Body of pancreas (tissue), 4 donors: ENCODE results near the gene LYSMD1. TPM values are rescaled to one million over a fixed set of nuclear protein-coding genes. Genes with fewer than 3 reads are reported as not detected.
A peak's percentile ranks its signal among the peaks of the same experiment; 100 is the strongest.

Experiments
- ATAC-seq: fragments of 150-250 bp; one replicate; pipeline ENCODE4 v1.9.1; 2016
- DNase-seq, 4 donors: peaks; one replicate each; pipeline ENCODE4 v3.0.0-alpha.2; 2019
- H3K27ac ChIP-seq, 4 donors: fragments of 200-600 bp; sonication (generic); 1 replicate in 3 of 4; 2 replicates in 1 of 4; pipeline versions ENCODE4 v1.5.1 to v1.6.1; 2016 to 2019; ENCODE audit warnings: mild to moderate bottlenecking in 1 of 4, mixed read lengths in 1 of 4, moderate library complexity in 1 of 4
- H3K27me3 ChIP-seq, 2 donors: fragments of 200-600 bp; sonication (generic); one replicate each; pipeline ENCODE4 v1.6.0; 2016; ENCODE audit warnings: mild to moderate bottlenecking in 1 of 2
- H3K36me3 ChIP-seq, 2 donors: fragments of 200-600 bp; sonication (generic); replicated peaks in 1 of 2; 2 replicates each; pipeline ENCODE4 v1.5.1; 2016; ENCODE audit warnings: low read depth in 2 of 2; ENCODE audit not compliant: insufficient read depth in 1 of 2
- H3K4me1 ChIP-seq: fragments of 200-600 bp; sonication (generic); one replicate; pipeline ENCODE4 v1.6.0; 2016
- H3K4me3 ChIP-seq, 2 donors: fragments of 200-600 bp; sonication (generic); 1 replicate in 1 of 2; 2 replicates in 1 of 2; pipeline ENCODE4 v1.5.1; 2016 to 2019
- H3K9me3 ChIP-seq, 3 donors: fragments of 200-600 bp; sonication (generic); 1 replicate in 2 of 3; 2 replicates in 1 of 3; pipeline ENCODE4 v1.5.1; 2016
- POLR2A ChIP-seq, 3 donors: fragments of 450-650 bp; IDR thresholded peaks; one replicate each; pipeline ENCODE4 v1.6.1; 2016; ENCODE audit warnings: antibody characterized with exemption in 3 of 3, mild to moderate bottlenecking in 2 of 3
- WGBS, 2 donors: methylation state at CpG; one replicate each; pipeline ENCODE4 v1.1.5; 2017; 5-methylcytosine and 5-hydroxymethylcytosine counted together
- intact Hi-C: fragments of 100-400 bp; cut with DNase I; formaldehyde crosslinking; loops from one replicate; pipeline ENCODE4 v1.15.1; 2023
- total RNA-seq, 2 donors: library from RNA; depleted of rRNA; stranded (reverse); fragments of >200 nt; gene quantifications; one replicate each; pipeline ENCODE4 v1.1.0, GENCODE V29; 2016
- TF ChIP-seq, protein P1 (sequence below), 7 experiments: fragments of 450-650 bp in 4 of 7; fragments of 200-600 bp in 3 of 7; sonication (generic) in 3 of 7; IDR thresholded peaks; one replicate each; pipeline ENCODE4 v1.5.1; 2016 to 2019; ENCODE audit warnings: antibody characterized with exemption in 7 of 7

LYSMD1 gene
- total RNA-seq, 2 donors from 2014 or later = 6.7 to 9.6 TPM

- DNase-seq (no peak), ATAC-seq (no peak)
- H3K4me3 ChIP-seq = no peak overlapping the region
- no peak for TF ChIP-seq POLR2A (IDR thresholded peaks at IDR 0.05)
- TF ChIP-seq, protein P1, sequence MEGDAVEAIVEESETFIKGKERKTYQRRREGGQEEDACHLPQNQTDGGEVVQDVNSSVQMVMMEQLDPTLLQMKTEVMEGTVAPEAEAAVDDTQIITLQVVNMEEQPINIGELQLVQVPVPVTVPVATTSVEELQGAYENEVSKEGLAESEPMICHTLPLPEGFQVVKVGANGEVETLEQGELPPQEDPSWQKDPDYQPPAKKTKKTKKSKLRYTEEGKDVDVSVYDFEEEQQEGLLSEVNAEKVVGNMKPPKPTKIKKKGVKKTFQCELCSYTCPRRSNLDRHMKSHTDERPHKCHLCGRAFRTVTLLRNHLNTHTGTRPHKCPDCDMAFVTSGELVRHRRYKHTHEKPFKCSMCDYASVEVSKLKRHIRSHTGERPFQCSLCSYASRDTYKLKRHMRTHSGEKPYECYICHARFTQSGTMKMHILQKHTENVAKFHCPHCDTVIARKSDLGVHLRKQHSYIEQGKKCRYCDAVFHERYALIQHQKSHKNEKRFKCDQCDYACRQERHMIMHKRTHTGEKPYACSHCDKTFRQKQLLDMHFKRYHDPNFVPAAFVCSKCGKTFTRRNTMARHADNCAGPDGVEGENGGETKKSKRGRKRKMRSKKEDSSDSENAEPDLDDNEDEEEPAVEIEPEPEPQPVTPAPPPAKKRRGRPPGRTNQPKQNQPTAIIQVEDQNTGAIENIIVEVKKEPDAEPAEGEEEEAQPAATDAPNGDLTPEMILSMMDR (IDR thresholded peaks at IDR 0.05) = no peak
- H3K9me3 ChIP-seq = no peaks in the 10 kb centered on the region
- 66 to 74% methylated on average over 6 of the region's 6 CpGs for WGBS, 2 donors
- H3K27me3 ChIP-seq = no peaks in the 10 kb centered on the region
- peaks cover 0 to 18% of the 10 kb centered on the region in 2 donors for H3K36me3 ChIP-seq
- intact Hi-C loops = no loop called here
- no peak overlapping the region for H3K27ac ChIP-seq
- H3K4me1 ChIP-seq = no peaks in the 10 kb centered on the region
These were observed 9.5 kb upstream of the LYSMD1 start for GRCh38 chr1:151175041-151175741.

- Histone ChIP-seq H3K4me3 (no peak overlapping the region), H3K27me3 (no peaks in the 10 kb centered on the region), H3K9me3 (no peaks in the 10 kb centered on the region), H3K27ac (no peak overlapping the region), H3K36me3 (peaks cover 0 to 5% of the 10 kb centered on the region in 2 donors), H3K4me1 (peaks cover 11% of the 10 kb centered on the region)
- ATAC-seq (no peak), DNase-seq (no peak)
- 45 to 89% methylated on average over 2 to 5 of the region's 5 CpGs for WGBS, 2 donors
- intact Hi-C loops = no loop called here
- no peak for TF ChIP-seq POLR2A (IDR thresholded peaks at IDR 0.05)
- TF ChIP-seq, protein P1 (IDR thresholded peaks at IDR 0.05) = no peak
These were observed 5.5 kb upstream of the LYSMD1 start for GRCh38 chr1:151171190-151171589.

- H3K9me3 ChIP-seq = no peaks in the 10 kb centered on the region
- TF ChIP-seq POLR2A (IDR thresholded peaks at IDR 0.05) = no peak
- TF ChIP-seq, protein P1 (IDR thresholded peaks at IDR 0.05) = no peak
- DNase-seq (no peak), ATAC-seq (no peak)
- peaks cover 24% of the 10 kb centered on the region for H3K4me1 ChIP-seq
- H3K36me3 ChIP-seq = peaks cover 0 to 5% of the 10 kb centered on the region in 2 donors
- intact Hi-C loops = no loop called here
- no peaks in the 10 kb centered on the region for H3K27me3 ChIP-seq
- H3K27ac ChIP-seq = no peak overlapping the region
- WGBS, 2 donors = 80 to 85% methylated on average over 6 of the region's 6 CpGs
- no peak overlapping the region for H3K4me3 ChIP-seq
These were observed 1.4 kb upstream of the LYSMD1 start for GRCh38 chr1:151167116-151167515.

DNA sequence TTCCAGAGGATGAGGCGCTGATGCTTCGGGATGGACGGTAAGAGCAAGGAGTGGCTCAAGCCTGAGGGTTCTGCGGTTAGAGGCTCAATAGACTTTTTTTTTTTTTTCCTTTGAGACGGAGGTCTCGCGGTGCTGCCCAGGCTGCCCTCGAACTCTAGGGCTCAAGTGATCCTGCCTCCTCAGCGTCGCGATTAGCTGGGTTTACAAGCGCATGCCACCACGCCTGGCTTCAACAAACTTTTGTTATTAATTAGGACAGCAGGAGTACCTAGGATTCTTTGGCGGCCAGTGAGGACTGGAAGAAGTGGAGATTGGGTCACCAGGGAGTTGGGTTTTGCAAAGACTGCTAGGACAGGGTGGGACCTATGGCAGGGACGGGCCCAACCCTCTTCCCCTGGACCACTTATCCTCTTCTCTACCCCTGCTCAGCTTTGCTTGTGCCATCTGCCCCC is 829 bp upstream of the LYSMD1 start:
- H3K36me3 ChIP-seq = peaks cover 0 to 5% of the 10 kb centered on the region in 2 donors
- peak overlapping the region; percentile 6 to 59 for H3K4me3 ChIP-seq
- H3K27me3 ChIP-seq = no peaks in the 10 kb centered on the region
- intact Hi-C loops = no loop called here
- peaks cover 24% of the 10 kb centered on the region for H3K4me1 ChIP-seq
- ATAC-seq (peak; percentile 2), DNase-seq (no peak)
- TF ChIP-seq POLR2A (IDR thresholded peaks at IDR 0.05) = no peak
- TF ChIP-seq, protein P1 (IDR thresholded peaks at IDR 0.05) = no peak
- peak overlapping the region in 2 of 4 donors; percentile 73 to 74 for H3K27ac ChIP-seq
- no peaks in the 10 kb centered on the region for H3K9me3 ChIP-seq
- WGBS, 2 donors = 2 to 4% methylated on average over 15 of the region's 15 CpGs
